Left renal pelvis (tissue), 4 donors: ENCODE measurements around the gene PTPRQ. TPM values are rescaled to one million over a fixed set of nuclear protein-coding genes. Genes with fewer than 3 reads are reported as not detected.
"Not testable (repeated sequence)": the region's sequence is repeated elsewhere in the genome, so short reads cannot be mapped to it uniquely, and the experiment has no call there.

Experiments used
- DNase-seq, 4 donors: peaks; one replicate each; pipeline ENCODE4 v3.0.0-alpha.2; 2013; ENCODE audit warnings: low read depth in 4 of 4, low spot score in 3 of 4
- polyA plus RNA-seq, 4 donors: library from polyadenylated mRNA; unstranded; fragments of 120-200 nt; gene quantifications; one replicate each; pipeline ENCODE4 v1.2.1, GENCODE V29; 2013; ENCODE audit not compliant: insufficient read length in 4 of 4

PTPRQ gene
- polyA plus RNA-seq, 4 donors: 1.6 to 32.0 (median 19.8) TPM

- DNase-seq: not testable (repeated sequence)
Measured at GRCh38 chr12:80461851-80462250, 17.8 kb downstream of the PTPRQ start.

DNA sequence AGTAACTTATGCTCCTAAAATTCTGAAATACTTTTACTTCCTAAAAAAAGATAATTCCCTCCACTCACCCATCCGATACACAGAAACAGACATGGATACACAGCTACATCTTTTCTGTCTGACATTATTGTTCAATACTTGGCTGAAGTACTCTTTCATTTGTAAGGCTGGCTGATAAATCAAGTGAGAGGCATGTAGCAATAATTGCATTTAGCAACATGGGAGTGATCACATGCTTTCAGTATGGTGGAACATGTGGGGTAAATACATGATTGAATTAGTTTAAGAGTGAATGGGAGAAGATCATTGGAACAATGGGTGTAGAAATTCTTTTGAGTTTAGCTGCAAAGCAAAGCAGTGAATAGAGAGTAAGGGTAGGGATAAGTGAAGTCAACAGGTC, 25.6 kb downstream of the PTPRQ start:
- DNase-seq: no peak

DNA sequence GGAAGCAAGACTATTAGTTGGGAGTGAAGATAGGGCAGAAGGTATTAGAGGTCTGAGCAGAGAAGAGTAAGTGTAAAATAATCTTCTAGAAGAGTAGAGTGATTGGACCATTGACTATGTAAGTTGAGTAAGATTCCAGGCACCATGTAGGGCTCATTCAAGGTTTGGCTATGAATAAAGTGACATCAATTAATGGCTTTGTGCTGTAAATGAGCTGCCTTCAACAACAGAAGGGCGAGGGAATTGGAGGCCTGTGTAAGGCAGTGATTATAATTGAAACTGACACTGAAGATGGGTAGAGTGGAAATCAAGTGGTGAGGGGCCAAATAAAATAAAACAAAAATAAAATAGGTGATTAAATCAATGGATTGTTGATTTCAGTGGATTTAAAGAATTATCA, 26.4 kb downstream of the PTPRQ start:
- DNase-seq: no peak

DNA sequence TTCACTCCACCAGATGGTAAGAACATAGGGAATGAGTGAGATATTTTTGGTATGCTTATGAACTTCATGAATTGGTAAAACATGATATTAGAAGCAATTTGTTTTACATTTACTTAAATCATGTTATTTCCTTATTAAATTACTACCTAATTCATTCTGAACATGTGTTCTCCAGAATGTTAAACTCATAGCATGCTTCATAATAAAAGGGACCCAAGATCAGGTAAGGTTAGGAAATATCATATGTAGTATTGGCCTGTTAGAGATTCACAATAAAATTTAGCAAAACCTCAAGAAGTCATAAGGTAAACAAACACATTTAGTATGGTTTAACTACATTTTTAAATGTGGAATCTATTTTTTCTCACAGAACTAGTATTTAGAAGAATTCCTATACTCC, 28.2 kb downstream of the PTPRQ start:
- no peak for DNase-seq

- DNase-seq: peak in 3 of 4 donors; percentile 14 to 31 (median 14)
Measured at GRCh38 chr12:80472911-80473500, 29.0 kb downstream of the PTPRQ start.

- not testable (repeated sequence) for DNase-seq
Measured at GRCh38 chr12:80477521-80478145, 33.6 kb downstream of the PTPRQ start.

DNA sequence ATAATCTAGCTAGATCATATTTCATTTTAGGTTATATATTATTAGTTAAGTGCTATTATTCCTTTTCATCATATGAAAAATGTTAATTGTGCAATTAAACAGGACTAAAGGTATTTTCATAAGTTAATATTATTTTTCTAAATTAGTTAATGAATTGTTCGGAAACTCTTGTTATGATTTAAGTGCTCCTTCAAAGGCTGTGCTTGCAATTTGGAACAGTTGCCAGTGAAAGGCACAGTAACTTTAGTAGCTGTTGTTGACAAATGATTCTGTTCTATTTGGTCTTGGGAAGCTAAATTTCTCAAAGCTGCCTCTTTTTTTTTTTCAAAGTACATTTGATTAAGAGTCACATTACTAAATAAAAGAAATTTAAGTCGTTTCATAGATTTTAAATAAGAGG, 40.7 kb downstream of the PTPRQ start:
- no peak for DNase-seq

GRCh38 chr12:80485222-80485987, 41.4 kb downstream of the PTPRQ start:
- no peak for DNase-seq

DNA sequence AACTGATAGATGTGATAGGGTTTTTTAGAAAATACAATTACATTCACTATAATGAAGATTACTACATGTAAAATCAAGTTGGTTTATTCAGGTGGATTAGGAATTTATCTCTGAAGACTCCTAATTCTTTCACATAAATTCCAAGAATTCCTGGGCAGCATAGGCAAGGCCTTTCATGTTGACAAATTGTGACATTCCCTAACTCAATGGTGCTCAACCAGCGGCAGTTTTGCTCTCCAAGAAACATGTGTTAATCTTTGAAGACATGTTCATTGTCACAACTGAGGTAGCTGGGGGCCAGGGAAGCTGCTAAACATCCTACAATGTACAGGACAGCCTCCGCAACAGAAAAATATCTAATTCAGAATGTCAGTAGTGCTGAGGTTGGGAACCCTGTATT, 46.3 kb downstream of the PTPRQ start:
- DNase-seq: no peak

DNA sequence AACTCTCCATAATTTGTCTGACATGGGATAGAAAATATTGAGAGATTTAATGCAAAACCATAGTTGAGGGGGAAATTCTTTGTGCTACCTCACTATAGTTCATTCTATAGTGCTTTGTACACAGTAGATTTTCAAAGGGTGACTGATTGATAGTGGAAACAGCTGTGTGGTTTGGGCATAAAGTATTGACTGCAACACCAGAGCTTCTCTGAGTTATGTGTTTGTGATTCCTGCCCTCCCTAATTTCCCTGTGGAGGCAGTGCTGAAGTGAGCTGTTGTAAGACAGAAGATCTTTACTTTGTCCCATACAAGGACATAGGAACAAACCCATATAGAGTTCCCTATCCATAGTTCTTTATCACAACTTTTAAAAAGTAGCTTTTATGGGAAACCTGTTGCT, 47.1 kb downstream of the PTPRQ start:
- no peak for DNase-seq

GRCh38 chr12:80493466-80493865, 49.4 kb downstream of the PTPRQ start:
- DNase-seq: no peak

GRCh38 chr12:80494836-80495235, 50.8 kb downstream of the PTPRQ start:
- no peak for DNase-seq

GRCh38 chr12:80498059-80498728, 54.2 kb downstream of the PTPRQ start:
- no peak for DNase-seq

DNA sequence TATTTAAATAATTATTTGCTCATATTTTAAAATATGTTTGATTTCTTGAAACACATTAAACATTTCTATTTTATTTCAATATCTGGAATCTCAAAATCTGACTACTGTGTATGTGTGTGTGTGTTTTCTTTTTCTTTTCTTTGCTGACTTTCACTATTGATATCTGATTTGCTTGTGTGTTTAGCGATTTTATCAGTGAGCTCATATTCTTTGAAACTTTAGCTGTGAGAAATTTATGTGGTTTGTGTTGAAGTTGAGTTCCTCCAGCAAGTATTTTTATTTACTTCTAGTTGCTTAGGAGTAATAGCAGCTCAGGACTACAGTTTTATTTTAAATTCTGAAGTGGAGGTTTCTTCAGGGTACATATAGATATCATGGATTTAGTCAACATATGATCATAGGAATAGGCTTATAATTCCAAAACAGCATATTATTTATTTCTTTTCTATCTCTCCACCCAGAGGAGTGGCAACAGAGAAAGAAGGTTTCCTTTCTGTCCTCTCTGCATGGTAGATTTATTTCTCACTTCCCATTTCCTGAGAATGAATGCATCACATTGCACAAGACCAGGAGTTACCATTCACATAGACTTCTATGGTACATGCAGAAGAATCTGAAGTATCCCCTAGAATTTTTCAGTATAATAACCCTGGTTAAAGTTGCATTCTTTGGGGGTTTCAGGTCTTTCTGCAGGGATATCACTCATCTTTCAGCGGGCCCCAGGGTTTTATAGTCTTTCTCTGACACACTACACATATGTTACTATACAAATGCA, 60.5 kb downstream of the PTPRQ start:
- no peak for DNase-seq

DNA sequence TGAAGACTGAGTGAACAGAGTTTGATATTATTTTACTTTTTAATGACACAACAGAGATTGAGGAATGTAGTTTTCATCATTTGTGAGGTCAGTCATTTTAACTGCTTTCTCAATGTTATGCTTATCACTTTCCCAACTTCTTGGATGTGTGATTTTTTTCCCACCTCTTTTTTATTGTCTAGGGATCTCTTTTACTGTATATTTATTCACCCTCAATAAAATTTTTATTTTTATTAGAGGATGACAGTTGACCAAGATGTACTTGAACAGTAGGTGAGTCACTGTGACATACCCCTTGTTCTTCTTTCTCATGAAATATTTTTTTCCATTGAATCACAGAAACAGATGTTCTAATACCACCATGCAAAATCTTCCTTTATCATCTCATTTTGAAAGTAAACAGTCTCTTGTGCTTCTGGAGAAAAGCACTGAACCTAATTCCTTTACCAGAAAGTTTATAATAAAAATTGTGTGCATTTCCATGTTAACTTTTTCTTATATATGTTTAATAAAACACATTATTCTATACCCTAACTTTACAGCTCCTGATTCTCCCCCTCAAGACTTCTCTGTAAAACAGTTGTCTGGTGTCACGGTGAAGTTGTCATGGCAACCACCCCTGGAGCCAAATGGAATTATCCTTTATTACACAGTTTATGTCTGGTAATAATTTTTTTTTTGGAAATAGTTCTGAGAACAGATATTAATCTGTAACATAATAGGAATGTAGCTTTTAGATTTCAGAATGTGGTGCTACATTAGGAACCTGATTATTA, 65.9 kb downstream of the PTPRQ start:
- DNase-seq: peak in 2 of 4 donors; percentile 6 to 7

- DNase-seq: no peak
Measured at GRCh38 chr12:80512781-80513180, 68.7 kb downstream of the PTPRQ start.

DNA sequence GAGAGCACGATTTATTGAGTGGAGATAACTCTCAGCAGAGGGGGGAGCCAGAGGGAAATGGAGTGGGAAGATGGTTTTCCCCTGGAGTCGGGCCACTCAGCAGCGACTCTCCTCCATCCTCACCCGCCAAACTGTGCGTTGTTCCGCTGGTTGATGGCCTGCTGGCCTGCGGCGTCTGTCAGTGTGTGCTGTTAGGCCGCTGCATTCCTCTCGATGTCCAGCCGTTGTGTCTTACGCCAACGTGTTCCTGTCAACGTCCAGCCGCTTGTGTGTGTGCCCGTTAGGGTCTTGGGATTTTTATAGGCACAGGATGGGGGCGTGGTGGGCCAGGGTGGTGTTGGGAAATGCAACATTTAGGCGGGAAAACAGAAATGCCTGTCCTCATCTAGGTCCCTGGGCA, 69.2 kb downstream of the PTPRQ start:
- no peak for DNase-seq

- DNase-seq: no peak
Measured at GRCh38 chr12:80517655-80518054, 73.6 kb downstream of the PTPRQ start.

GRCh38 chr12:80531646-80532045, 87.6 kb downstream of the PTPRQ start:
- DNase-seq: no peak

DNA sequence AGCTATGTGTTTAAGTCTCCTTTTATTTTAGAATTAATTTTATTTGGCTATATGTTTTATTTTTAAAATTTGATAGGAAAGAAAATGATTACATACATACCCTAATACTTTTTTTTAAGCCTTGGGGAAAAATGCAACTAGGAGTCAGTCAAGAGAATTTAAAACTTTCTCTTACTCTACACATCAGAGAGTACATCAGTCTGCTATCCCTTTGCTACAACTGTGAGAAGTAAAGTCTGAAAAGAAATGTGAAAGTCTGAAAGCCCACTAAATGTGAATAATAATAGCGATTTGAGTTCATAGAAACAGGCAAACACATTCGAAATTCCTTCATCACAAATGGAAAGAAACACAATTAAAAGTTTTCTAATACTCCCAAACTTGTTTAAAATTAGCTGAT, 95.0 kb downstream of the PTPRQ start:
- no peak for DNase-seq
